Measurements from ENCODE around the gene MTURN. TPM values are rescaled to one million over a fixed set of nuclear protein-coding genes. Genes with fewer than 3 reads are reported as not detected.
A peak's percentile ranks its signal among the peaks of the same experiment; 100 is the strongest.
"Not testable (repeated sequence)": the region's sequence is repeated elsewhere in the genome, so short reads cannot be mapped to it uniquely, and the experiment has no call there.

The MTURN gene
- total RNA-seq = 368 TPM

DNA sequence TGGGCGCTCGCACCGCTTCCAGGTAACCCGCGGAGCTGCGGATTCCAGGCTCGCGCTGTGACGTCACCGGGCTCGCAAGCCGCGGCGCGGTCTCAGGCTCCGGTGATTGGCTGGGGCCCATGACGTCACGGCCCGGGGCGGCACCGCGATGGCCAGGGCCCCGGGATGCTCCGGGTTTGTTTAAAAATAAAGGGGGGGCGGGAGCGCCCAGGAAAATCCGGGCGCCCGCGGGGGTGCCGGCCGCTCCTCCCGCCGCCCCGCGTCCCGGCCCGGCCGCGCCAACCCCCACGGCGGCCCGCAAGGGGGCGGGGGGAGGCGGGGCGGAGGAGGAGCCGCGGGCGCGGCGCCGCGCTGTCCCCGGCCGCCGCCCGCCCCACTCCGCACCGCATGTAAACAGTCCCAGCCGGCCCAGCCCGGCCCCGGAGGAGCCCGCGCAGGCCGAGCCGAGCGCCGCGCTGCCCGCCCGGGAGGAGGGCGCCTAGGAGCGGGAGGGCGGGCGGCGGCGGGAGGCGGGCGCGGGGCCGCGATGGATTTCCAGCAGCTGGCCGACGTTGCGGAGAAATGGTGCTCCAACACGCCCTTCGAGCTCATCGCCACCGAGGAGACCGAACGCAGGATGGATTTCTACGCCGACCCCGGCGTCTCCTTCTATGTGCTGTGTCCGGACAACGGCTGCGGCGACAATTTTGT lies at the start of gene MTURN:
MTURN (plus strand) TSS at position 376 of the 690 bp plus-strand sequence; CDS start at position 527, 151 bp downstream.
- FAIRE-seq (no peak), DNase-seq (ENCODE audit: low spot score in 2 of 2) (peak; percentile 95 to 96)

DNA sequence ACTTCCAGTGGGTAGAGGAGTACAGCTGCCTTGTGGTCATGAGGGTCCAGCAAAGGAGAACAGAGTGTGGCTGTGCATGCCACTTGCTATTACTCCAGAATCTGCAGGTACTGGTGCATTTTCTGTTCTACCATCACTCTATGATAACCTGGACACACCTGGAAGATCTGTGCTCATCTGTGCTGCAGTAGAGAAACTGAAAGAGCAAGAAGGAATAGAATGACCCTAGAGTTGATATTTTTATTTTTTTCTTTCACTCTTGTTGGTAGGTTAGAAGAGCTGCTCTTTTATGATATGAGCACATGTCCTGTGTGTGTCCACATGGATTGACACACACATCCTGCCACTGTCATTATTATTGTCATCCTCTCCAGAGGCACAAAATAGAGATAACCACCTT lies 48.3 kb upstream of the MTURN start:
- no peak for FAIRE-seq
- no peak for DNase-seq (ENCODE audit: low spot score in 2 of 2)

- no peak for DNase-seq (ENCODE audit: low spot score in 2 of 2)
- no peak for FAIRE-seq
Observed at GRCh38 chr7:30087371-30087770, 47.4 kb upstream of the MTURN start.

- DNase-seq (ENCODE audit: low spot score in 2 of 2) (no peak), FAIRE-seq (no peak)
Observed at GRCh38 chr7:30088362-30088761, 46.4 kb upstream of the MTURN start.

DNA sequence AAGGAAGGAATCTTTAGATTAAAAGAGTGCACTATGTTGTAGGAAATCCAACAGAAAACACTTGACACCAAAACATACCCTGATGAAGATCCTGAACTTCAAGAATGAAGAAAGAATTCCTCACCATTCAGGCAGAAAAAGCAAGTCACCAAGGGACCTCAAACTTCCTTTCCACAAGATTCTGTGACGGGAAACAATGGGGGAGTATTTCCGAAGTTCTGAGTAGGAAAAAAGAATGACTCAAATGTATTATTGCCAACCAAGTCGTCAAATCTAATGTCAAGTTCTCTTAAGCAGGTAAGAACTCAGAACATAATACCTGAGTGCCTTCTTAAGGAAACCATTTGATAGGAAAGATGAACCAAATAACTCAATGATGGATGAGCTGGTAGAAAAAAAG lies 44.7 kb upstream of the MTURN start:
- DNase-seq (ENCODE audit: low spot score in 2 of 2) (no peak), FAIRE-seq (no peak)

DNA sequence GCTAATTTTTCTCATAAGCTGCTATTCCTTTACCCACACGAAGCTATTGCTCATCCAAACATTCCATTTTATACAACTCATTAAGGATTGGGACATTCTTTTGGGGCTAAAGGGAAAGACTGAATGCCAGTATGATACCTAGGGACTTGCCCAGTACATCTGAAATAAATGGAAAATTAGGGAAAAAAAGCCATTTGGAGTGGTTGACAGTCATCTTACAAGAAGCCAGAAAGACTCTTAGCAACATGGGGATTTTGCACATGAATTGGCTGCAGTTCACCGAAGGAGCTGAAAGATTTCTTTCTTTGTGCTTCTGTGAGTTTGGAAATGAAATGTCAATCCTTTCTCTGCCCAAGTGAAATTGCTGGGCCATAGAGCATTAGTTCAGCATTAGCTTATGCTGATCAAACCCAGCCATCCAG lies 43.3 kb upstream of the MTURN start:
- DNase-seq (ENCODE audit: low spot score in 2 of 2) (no peak), FAIRE-seq (no peak)

- no peak for FAIRE-seq
- DNase-seq (ENCODE audit: low spot score in 2 of 2) = no peak
Observed at GRCh38 chr7:30091987-30092386, 42.8 kb upstream of the MTURN start.

DNA sequence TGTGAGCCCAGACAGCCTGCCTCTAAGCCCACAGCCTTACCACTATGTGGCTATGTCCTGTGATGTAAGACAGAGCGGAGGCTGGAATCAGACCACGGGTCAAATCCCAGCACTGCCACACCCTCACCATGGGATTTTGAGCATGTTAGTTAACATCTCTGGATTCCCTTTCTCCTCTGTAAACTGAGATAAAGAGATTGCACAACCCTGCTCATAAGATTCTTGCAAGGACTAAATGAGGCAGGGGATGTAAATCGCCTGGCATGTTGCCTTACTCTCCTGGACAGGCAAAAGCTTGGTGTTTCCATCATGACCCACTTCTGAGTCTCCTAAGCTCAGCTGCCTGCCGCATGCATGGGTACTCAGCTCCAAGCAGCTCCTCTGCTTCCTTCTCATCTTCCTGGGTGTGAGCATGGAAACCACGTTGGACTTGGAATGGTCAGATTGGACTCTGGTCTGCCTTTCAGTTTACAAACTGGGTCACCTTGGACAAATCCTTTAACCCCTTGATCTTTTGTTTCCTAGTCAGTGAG lies 41.3 kb upstream of the MTURN start:
- FAIRE-seq = no peak
- no peak for DNase-seq (ENCODE audit: low spot score in 2 of 2)

DNA sequence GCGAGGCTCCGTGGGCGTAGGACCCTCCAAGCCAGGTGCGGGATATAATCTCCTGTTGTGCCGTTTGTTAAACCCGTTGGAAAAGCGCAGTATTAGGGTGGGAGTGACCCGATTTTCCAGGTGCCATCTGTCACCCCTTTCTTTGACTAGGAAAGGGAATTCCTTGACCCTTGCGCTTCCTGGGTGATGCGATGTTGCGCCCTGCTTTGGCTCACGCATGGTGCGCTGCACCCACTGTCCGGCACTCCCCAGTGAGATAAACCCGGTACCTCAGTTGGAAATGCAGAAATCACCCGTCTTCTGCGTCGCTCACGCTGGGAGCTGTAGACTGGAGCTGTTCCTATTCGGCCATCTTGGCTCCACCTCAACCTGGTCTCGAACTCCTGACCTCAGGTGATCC lies 36.2 kb upstream of the MTURN start:
- DNase-seq (ENCODE audit: low spot score in 2 of 2); FAIRE-seq: not testable (repeated sequence)

GRCh38 chr7:30102281-30102680 lies 32.5 kb upstream of the MTURN start:
- FAIRE-seq = no peak
- DNase-seq (ENCODE audit: low spot score in 2 of 2) = no peak

DNA sequence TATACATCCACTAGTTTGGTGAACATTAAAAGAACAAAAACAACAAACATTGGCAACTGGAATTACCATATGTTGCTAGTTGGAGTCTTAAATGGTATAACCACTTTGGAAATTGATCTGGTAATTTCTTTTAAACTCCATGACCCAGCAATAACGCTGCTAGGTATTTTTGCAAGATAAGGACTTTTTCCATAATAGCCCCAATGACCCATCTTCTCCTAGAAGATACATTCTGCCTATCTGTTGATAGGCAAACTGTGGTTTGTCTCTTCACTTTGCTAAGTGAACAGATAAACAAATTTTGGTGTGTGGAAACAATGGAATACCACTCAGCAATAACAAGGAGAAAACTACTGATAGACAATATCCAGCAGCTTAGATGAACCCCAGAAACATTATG lies 30.6 kb upstream of the MTURN start:
- DNase-seq (ENCODE audit: low spot score in 2 of 2) = no peak
- no peak for FAIRE-seq

- DNase-seq (ENCODE audit: low spot score in 2 of 2) = no peak
- FAIRE-seq = no peak
Observed at GRCh38 chr7:30112103-30112713, 22.6 kb upstream of the MTURN start.

DNA sequence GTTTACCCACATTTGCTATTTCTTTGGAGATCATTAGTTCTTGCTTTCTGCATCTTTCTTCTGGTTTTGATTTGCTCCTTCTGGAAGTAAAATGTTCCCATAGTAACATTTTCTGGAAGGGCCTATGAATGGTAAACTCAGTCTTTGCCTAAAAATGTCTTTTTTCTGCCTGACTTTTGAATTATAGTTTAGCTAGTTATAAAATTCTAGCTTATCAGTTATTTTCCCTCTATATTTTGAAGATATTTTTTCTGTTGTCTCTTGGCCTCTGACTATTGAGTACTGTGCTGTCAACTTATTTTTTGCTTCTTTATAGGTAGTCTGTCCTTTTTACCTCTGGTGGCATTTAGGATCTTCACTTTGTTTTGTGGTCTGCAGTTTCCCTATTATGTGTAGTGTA lies 21.6 kb upstream of the MTURN start:
- no peak for FAIRE-seq
- no peak for DNase-seq (ENCODE audit: low spot score in 2 of 2)

DNA sequence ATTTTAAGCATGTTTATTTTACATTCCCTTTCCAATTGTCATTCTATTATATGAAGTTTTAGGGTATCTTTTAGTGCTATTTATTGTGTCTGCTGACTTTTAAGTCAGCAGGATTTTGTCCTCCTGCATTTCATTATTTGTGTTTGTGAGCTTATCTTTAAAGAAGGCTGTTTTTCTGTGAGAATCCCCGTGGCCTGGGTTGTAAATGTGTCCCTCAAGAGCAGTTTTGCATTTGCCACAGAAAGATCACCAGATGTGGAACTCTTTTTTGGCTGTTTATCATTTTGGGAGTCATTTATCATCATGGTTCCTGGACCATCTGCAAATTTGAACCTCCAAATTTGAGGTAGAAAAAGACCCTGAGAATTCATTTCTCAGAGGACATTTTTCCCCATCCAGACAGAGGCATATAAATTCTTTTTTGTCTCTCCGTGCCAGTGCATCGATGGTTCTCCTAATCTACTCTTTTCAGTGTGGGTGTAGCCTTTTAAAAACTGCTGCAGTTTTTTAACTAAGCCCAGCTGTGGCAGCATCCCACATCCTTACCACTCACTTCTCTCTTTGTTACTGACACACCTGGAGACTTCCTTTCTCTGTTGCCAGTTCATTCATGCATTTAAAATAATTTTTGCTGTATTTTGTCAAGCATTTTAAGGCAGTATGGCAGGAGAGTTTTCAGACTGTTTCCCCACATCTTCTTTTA lies 20.1 kb upstream of the MTURN start:
- DNase-seq (ENCODE audit: low spot score in 2 of 2) = no peak
- no peak for FAIRE-seq

DNA sequence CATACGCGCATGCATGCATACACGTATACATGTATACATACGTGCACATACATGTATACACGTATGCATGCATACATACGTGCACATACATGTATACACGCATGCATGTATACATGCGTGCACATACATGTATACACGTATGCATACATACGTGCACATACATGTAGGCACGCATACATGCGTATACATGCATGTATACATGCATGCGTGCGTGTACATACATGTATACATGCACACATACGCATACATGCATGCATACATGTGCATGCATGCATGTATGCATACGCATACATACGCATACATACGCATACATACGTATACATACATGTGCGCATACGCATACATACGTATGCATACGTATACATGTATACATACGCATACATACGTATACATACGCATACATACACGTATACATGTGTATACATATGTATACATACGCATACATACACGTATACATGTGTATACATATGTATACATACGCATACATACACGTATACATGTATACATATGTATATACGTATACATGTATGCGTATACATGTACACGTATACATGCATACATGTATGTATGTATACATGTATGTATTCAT lies 19.0 kb upstream of the MTURN start:
- FAIRE-seq (no peak), DNase-seq (ENCODE audit: low spot score in 2 of 2) (no peak)

DNA sequence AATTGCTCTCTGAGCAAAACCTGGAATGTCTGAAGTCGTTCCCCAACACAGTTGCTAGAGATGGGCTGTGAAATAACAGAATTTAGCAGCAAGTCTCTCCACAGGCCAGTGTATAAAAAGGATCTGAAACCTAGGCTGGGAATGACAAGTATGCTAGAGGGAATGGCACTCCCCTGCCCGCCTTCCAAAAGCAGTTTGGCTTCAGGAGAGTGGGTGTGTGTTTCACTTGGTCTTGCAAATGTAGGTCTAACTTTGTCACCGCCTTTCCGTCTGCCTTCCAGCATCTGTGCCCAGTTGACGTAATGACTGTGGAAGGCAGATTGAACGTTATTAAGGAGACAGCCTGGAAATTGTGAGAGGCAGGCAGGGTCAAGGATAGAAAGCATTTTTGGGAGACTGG lies 18.0 kb upstream of the MTURN start:
- FAIRE-seq (no peak), DNase-seq (ENCODE audit: low spot score in 2 of 2) (no peak)

GRCh38 chr7:30117896-30118295 lies 16.9 kb upstream of the MTURN start:
- FAIRE-seq (no peak), DNase-seq (ENCODE audit: low spot score in 2 of 2) (no peak)

- FAIRE-seq (no peak), DNase-seq (ENCODE audit: low spot score in 2 of 2) (no peak)
Observed at GRCh38 chr7:30119890-30120577, 14.8 kb upstream of the MTURN start.

DNA sequence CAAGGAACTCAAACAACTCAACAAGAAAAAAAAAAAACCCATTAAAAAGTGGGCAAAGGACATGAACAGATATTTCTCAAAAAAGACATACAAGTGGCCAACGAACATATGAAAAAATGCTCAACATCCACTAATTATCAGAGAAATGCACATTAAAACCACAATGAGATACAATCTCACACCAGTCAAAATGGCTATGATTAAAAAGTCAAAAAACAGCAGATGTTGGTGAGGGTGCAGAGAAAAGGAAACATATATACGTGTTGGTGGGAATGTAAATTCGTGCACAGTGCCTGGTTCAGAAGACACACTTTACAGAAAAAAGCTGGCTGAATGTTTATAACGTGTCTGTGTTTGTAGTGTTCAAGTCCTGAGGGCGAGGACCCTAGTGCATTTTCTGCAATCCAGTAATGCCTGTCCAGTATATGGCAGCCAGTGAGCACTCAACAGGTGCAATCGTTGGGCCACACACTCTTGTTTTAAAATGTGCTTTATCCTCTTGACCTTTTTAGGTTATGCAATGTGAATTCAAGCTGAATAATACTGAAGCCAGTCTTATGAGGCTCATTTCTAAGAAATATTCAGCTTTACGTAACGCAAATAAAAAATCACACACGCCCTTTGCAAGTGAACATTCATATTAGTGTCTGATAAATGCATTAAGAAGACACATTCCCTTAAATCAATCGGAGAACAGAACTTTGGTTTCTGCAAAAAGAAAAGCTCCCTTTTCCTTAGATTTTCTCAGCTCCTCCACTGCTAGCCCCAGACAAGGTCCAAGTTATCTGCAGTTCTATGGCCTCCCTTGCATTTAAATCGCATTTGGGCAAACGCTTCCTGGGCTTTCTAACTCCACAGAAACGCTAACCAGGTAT lies 813 bp upstream of the MTURN start:
- peak in 1 of 2 donors; percentile 23 for DNase-seq (ENCODE audit: low spot score in 2 of 2)
- FAIRE-seq = no peak
